Fibroblast of the aortic adventitia (primary cell): Measurements from ENCODE around the gene ROBO2. TPM values are rescaled to one million over a fixed set of nuclear protein-coding genes. Genes with fewer than 3 reads are reported as not detected.

ENCODE experiments used
- DNase-seq: peaks from one replicate; pipeline ENCODE4 v3.0.0-alpha.2; 2010; ENCODE audit warnings: low read depth
- H3K4me3 ChIP-seq: 2 replicates; pipeline ENCODE4 v1.5.1; 2011; ENCODE audit warnings: low read depth, mild to moderate bottlenecking, control low read depth, low read length, moderate library complexity
- CTCF ChIP-seq: IDR thresholded peaks from 2 replicates; pipeline ENCODE4 v1.5.1; 2011; ENCODE audit warnings: mild to moderate bottlenecking, low read length, control low read depth, inconsistent platforms; ENCODE audit not compliant: insufficient read depth
- total RNA-seq: library from RNA; depleted of rRNA; stranded (reverse); fragments of >200 nt; gene quantifications from 2 replicates; pipeline ENCODE4 v1.2.3, GENCODE V29; 2012; ENCODE audit warnings: low replicate concordance

ROBO2 gene
- total RNA-seq, 1 donor, result 1.2 TPM

- TF ChIP-seq CTCF, result no peak
- DNase-seq, result no peak
- H3K4me3 ChIP-seq, result no peak overlapping the region
These were observed 38.4 kb downstream of the ROBO2 start for GRCh38 chr3:77078279-77078678.

GRCh38 chr3:77079988-77080610, 40.2 kb downstream of the ROBO2 start:
- TF ChIP-seq CTCF, result no peak
- DNase-seq, result no peak
- H3K4me3 ChIP-seq, result no peak overlapping the region

- no peak for TF ChIP-seq CTCF
- H3K4me3 ChIP-seq, result no peak overlapping the region
- no peak for DNase-seq
These were observed 41.4 kb downstream of the ROBO2 start for GRCh38 chr3:77081240-77081661.

- no peak overlapping the region for H3K4me3 ChIP-seq
- DNase-seq, result no peak
- no peak for TF ChIP-seq CTCF
These were observed 44.6 kb downstream of the ROBO2 start for GRCh38 chr3:77084511-77084910.

- no peak overlapping the region for H3K4me3 ChIP-seq
- peak; percentile 17 for TF ChIP-seq CTCF
- no peak for DNase-seq
These were observed 46.5 kb downstream of the ROBO2 start for GRCh38 chr3:77086408-77086807.

- DNase-seq, result no peak
- TF ChIP-seq CTCF, result no peak
- H3K4me3 ChIP-seq, result no peak overlapping the region
These were observed 51.9 kb downstream of the ROBO2 start for GRCh38 chr3:77091809-77092208.

- no peak for DNase-seq
- TF ChIP-seq CTCF, result no peak
- H3K4me3 ChIP-seq, result no peak overlapping the region
These were observed 53.2 kb downstream of the ROBO2 start for GRCh38 chr3:77093101-77093500.
